Suprapubic skin (tissue), 4 donors: ENCODE data around the gene POLR1C. TPM values are rescaled to one million over a fixed set of nuclear protein-coding genes. Genes with fewer than 3 reads are reported as not detected.
"Not testable (repeated sequence)": the region's sequence is repeated elsewhere in the genome, so short reads cannot be mapped to it uniquely, and the experiment has no call there.

Source experiments
- DNase-seq, 2 donors: peaks; one replicate each; pipeline ENCODE4 v3.0.0-alpha.2; 2019; ENCODE audit warnings: low spot score in 2 of 2
- H3K27ac ChIP-seq: fragments of 200-600 bp; sonication (generic); one replicate; pipeline ENCODE4 v1.5.1; 2019
- H3K27me3 ChIP-seq: fragments of 200-600 bp; sonication (generic); one replicate; pipeline ENCODE4 v1.5.1; 2019
- H3K36me3 ChIP-seq: fragments of 200-600 bp; sonication (generic); one replicate; pipeline ENCODE4 v1.5.1; 2019
- H3K4me1 ChIP-seq: fragments of 200-600 bp; sonication (generic); one replicate; pipeline ENCODE4 v1.5.1; 2019
- H3K4me3 ChIP-seq: fragments of 200-600 bp; sonication (generic); one replicate; pipeline ENCODE4 v1.5.1; 2019; ENCODE audit warnings: mild to moderate bottlenecking
- H3K9me3 ChIP-seq: fragments of 200-600 bp; sonication (generic); one replicate; pipeline ENCODE4 v1.5.1; 2019
- CTCF ChIP-seq, 2 donors: fragments of 200-600 bp in 1 of 2; fragments of 450-650 bp in 1 of 2; sonication (generic) in 1 of 2; IDR thresholded peaks; one replicate each; pipeline ENCODE4 v1.5.1; 2016 to 2019; ENCODE audit warnings: antibody characterized with exemption in 2 of 2, mild to moderate bottlenecking in 1 of 2, moderate library complexity in 1 of 2
- EP300 ChIP-seq: sonication (generic); formaldehyde crosslinking; IDR thresholded peaks from one replicate; pipeline ENCODE4 v1.6.1; 2017; ENCODE audit warnings: antibody characterized with exemption
- POLR2A ChIP-seq, 2 donors: fragments of 450-650 bp; IDR thresholded peaks; one replicate each; pipeline ENCODE4 v1.6.1; 2017; ENCODE audit warnings: antibody characterized with exemption in 2 of 2, mild to moderate bottlenecking in 2 of 2, moderate library complexity in 2 of 2
- POLR2AphosphoS5 ChIP-seq, 3 donors: sonication (generic); formaldehyde crosslinking; IDR thresholded peaks; one replicate each; pipeline ENCODE4 v1.6.1; 2017; ENCODE audit warnings: antibody characterized with exemption in 3 of 3
- WGBS: methylation state at CpG from one replicate; pipeline ENCODE4 v1.1.5; 2018; 5-methylcytosine and 5-hydroxymethylcytosine counted together
- total RNA-seq, 4 donors: library from RNA; depleted of rRNA; stranded (reverse); fragments of >200 nt; gene quantifications; one replicate each; pipeline ENCODE4 v1.1.0, GENCODE V29; 2016

The POLR1C gene
- 10 to 100 TPM; 31.1 to 44.7 (median 35.6) TPM for total RNA-seq

GRCh38 chr6:43516697-43517504 is at the start of gene POLR1C, which contains the start of gene YIPF3:
Gene POLR1C (plus strand): TSS chr6:43517089. CDS start chr6:43517110, 21 bp downstream.
Gene YIPF3 (minus strand): TSS chr6:43516926. CDS start chr6:43516807, 119 bp downstream.
- Histone ChIP-seq H3K27me3 (no peaks in the 10 kb centered on the region), H3K4me1 (peaks cover 47% of the 10 kb centered on the region), H3K36me3 (peaks cover 62% of the 10 kb centered on the region), H3K4me3 (peak within 1 kb of the TSS; percentile 93), H3K9me3 (no peaks in the 10 kb centered on the region), H3K27ac (peak within 1 kb of the TSS; percentile 77)
- no peak for TF ChIP-seq CTCF (IDR thresholded peaks at IDR 0.05)
- no peak for TF ChIP-seq EP300
- TF ChIP-seq POLR2AphosphoS5 (IDR thresholded peaks at IDR 0.05): peak in 1 of 3 donors; percentile 78
- peak in 1 of 2 donors; percentile 26 for TF ChIP-seq POLR2A (IDR thresholded peaks at IDR 0.05)
- under 1% methylated on average over 52 of the region's 57 CpGs for WGBS
- peak; percentile 98 to 99 for DNase-seq

GRCh38 chr6:43467265-43467664 is 49.6 kb upstream of the POLR1C start:
- not testable (repeated sequence) for H3K9me3 ChIP-seq, H3K4me3 ChIP-seq, DNase-seq, H3K27ac ChIP-seq, H3K4me1 ChIP-seq, H3K36me3 ChIP-seq
- 62% methylated on average over 5 of the region's 5 CpGs for WGBS
- peaks cover 28% of the 10 kb centered on the region for H3K27me3 ChIP-seq

GRCh38 chr6:43467752-43468151 is 49.1 kb upstream of the POLR1C start:
- Histone ChIP-seq H3K36me3 (no peaks in the 10 kb centered on the region), H3K27ac (no peak overlapping the region), H3K4me1 (peaks cover 6% of the 10 kb centered on the region), H3K9me3 (no peaks in the 10 kb centered on the region), H3K4me3 (no peak overlapping the region), H3K27me3 (peaks cover 25% of the 10 kb centered on the region)
- WGBS: 82% methylated on average over 4 of the region's 4 CpGs
- no peak for DNase-seq
- TF ChIP-seq CTCF (IDR thresholded peaks at IDR 0.05): no peak
- TF ChIP-seq EP300: no peak
- TF ChIP-seq POLR2A (IDR thresholded peaks at IDR 0.05): no peak
- no peak for TF ChIP-seq POLR2AphosphoS5 (IDR thresholded peaks at IDR 0.05)

GRCh38 chr6:43468240-43468639 is 48.6 kb upstream of the POLR1C start:
- no peak for TF ChIP-seq POLR2AphosphoS5 (IDR thresholded peaks at IDR 0.05)
- no peak for TF ChIP-seq EP300
- TF ChIP-seq POLR2A (IDR thresholded peaks at IDR 0.05): no peak
- no peak for TF ChIP-seq CTCF (IDR thresholded peaks at IDR 0.05)
- H3K9me3 ChIP-seq: no peaks in the 10 kb centered on the region
- peaks cover 6% of the 10 kb centered on the region for H3K4me1 ChIP-seq
- no peak for DNase-seq
- WGBS: 80% methylated on average over 4 of the region's 4 CpGs
- no peak overlapping the region for H3K4me3 ChIP-seq
- H3K36me3 ChIP-seq: no peaks in the 10 kb centered on the region
- peaks cover 23% of the 10 kb centered on the region for H3K27me3 ChIP-seq
- no peak overlapping the region for H3K27ac ChIP-seq

GRCh38 chr6:43468748-43469681 is 47.9 kb upstream of the POLR1C start:
- no peaks in the 10 kb centered on the region for H3K36me3 ChIP-seq
- H3K27ac ChIP-seq: no peak overlapping the region
- H3K4me1 ChIP-seq: peaks cover 6% of the 10 kb centered on the region
- H3K9me3 ChIP-seq: no peaks in the 10 kb centered on the region
- 61% methylated on average over 13 of the region's 13 CpGs for WGBS
- DNase-seq: no peak
- peaks cover 18% of the 10 kb centered on the region for H3K27me3 ChIP-seq
- H3K4me3 ChIP-seq: no peak overlapping the region
- no peak for TF ChIP-seq POLR2AphosphoS5 (IDR thresholded peaks at IDR 0.05)
- no peak for TF ChIP-seq EP300

- H3K27ac ChIP-seq: no peak overlapping the region
- H3K9me3 ChIP-seq: no peaks in the 10 kb centered on the region
- 88% methylated on average over 7 of the region's 7 CpGs for WGBS
- no peaks in the 10 kb centered on the region for H3K36me3 ChIP-seq
- no peak overlapping the region for H3K4me3 ChIP-seq
- TF ChIP-seq POLR2A (IDR thresholded peaks at IDR 0.05) (no peak), EP300 (no peak), CTCF (IDR thresholded peaks at IDR 0.05) (no peak), POLR2AphosphoS5 (IDR thresholded peaks at IDR 0.05) (no peak)
- no peak for DNase-seq
- peaks cover 16% of the 10 kb centered on the region for H3K27me3 ChIP-seq
- H3K4me1 ChIP-seq: peaks cover 6% of the 10 kb centered on the region
Measured at GRCh38 chr6:43469947-43470346, 46.9 kb upstream of the POLR1C start.
